GM10266 (cell line): ENCODE measurements around the gene TREM1.
A peak's percentile ranks its signal among the peaks of the same experiment; 100 is the strongest.

ENCODE experiments used
- DNase-seq: peaks from one replicate; pipeline ENCODE4 v3.0.0; 2012; ENCODE audit errors: extremely low spot score
- TF ChIP-seq, protein P1 (sequence below): IDR thresholded peaks from 2 replicates; pipeline ENCODE4 v1.5.1; 2012; ENCODE audit warnings: mild to moderate bottlenecking, low read depth; ENCODE audit not compliant: control insufficient read depth, insufficient read depth; ENCODE audit errors: missing control alignments

The TREM1 gene

GRCh38 chr6:41271901-41272395, 14.5 kb downstream of the TREM1 start:
- TF ChIP-seq, protein P1, sequence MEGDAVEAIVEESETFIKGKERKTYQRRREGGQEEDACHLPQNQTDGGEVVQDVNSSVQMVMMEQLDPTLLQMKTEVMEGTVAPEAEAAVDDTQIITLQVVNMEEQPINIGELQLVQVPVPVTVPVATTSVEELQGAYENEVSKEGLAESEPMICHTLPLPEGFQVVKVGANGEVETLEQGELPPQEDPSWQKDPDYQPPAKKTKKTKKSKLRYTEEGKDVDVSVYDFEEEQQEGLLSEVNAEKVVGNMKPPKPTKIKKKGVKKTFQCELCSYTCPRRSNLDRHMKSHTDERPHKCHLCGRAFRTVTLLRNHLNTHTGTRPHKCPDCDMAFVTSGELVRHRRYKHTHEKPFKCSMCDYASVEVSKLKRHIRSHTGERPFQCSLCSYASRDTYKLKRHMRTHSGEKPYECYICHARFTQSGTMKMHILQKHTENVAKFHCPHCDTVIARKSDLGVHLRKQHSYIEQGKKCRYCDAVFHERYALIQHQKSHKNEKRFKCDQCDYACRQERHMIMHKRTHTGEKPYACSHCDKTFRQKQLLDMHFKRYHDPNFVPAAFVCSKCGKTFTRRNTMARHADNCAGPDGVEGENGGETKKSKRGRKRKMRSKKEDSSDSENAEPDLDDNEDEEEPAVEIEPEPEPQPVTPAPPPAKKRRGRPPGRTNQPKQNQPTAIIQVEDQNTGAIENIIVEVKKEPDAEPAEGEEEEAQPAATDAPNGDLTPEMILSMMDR: no peak
- DNase-seq: peak; percentile 0

- DNase-seq: no peak
- TF ChIP-seq, protein P1: no peak
These were observed 16.8 kb downstream of the TREM1 start for GRCh38 chr6:41269716-41270115.

DNA sequence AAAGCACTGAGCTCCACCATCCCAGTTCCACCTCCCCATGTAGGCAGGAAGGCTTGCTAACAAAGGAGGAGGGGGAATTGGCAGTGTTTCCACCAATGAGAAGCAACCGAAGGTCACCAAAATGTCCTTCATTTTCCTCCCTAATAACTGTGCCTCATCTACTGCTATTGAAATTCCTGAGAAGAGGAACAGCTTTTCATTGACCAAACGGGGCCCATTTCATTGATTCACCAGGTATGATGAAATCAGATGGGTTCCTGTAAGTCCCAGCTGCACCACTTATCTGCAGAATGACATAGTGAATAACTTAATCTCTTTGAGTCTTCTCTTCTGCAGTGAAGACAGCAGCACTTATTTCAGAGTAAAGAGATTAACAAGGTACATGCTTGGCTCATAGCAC, 17.3 kb downstream of the TREM1 start:
- no peak for DNase-seq
- TF ChIP-seq, protein P1: no peak

DNA sequence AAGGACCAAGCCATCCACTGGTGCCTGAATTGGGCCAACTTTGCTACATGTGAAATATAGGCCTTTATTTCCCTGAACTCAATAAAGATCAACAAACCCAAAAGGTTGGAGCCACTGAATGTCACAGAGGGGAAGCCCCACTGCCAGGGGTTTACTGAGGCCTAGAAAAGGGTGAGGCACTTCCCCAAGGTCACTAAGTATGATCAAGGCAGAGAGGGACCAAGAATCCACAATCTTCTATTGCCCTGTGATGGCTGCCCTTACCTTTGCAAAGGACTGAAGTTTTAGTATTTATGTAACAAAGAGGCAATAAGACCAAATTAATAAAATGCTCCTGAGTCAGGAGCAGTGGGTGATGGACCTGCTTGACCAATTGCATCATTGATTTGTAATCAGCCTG, 18.0 kb downstream of the TREM1 start:
- TF ChIP-seq, protein P1: no peak
- no peak for DNase-seq

- TF ChIP-seq, protein P1: no peak
- no peak for DNase-seq
These were observed 19.9 kb downstream of the TREM1 start for GRCh38 chr6:41266541-41266940.

DNA sequence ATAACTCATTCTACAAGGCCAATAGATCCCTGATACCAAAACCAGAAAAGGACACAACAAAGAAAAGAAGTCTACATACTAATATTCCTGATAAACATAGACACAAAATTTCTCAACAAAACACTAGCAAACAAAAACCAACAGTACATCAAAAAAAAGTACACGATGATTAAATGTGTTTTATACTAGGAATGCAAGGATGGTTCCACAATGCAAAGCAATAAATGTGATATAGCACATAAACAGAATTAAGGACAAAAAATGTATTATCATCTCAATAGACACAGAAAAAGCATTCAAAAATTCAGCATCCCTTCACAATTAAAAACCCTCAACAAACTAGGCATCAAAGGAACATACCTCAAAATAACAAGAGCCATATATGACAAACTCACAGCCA, 23.2 kb downstream of the TREM1 start:
- no peak for DNase-seq

DNA sequence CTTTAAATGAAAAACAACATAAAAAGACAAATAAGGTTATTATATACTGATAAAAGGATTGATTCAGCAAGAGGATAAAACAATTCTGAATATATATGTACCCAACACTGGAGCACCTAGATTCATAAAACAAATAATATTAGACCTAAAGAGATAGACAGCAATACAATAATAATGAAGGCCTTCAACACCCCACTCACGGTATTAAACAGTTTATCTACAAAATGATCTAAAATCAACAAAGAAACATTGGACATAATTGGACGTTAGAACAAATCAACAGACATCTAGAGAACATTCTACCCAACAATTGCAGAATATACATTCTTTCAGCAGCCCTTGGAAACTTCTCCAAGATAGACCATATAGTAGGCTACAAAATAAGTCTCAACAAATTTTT, 24.1 kb downstream of the TREM1 start:
- TF ChIP-seq, protein P1: no peak
- no peak for DNase-seq

More for the DNA sequence above, 23.2 kb downstream of the TREM1 start:
- TF ChIP-seq, protein P1: no peak
